Cardiac muscle cell (in vitro differentiated cells and primary cell): Measurements from ENCODE around the gene ZCCHC7. TPM values are rescaled to one million over a fixed set of nuclear protein-coding genes. Genes with fewer than 3 reads are reported as not detected.
A peak's percentile ranks its signal among the peaks of the same experiment; 100 is the strongest.

ENCODE experiments used
- DNase-seq, 2 donors: peaks; one replicate each; pipeline versions ENCODE4 v3.0.0 to v3.0.0-alpha.2; 2010 to 2017; ENCODE audit warnings: low read depth in 1 of 2, low spot score in 1 of 2
- H3K27ac ChIP-seq: fragments of 200-600 bp; sonication (generic); 2 replicates; pipeline ENCODE4 v1.5.1; 2016
- H3K27me3 ChIP-seq: fragments of 200-600 bp; sonication (generic); 2 replicates; pipeline ENCODE4 v1.6.0; 2016; ENCODE audit warnings: control low read depth
- H3K36me3 ChIP-seq: fragments of 200-600 bp; sonication (generic); 2 replicates; pipeline ENCODE4 v1.5.1; 2016; ENCODE audit warnings: control low read depth
- H3K4me1 ChIP-seq: fragments of 200-600 bp; sonication (generic); 2 replicates; pipeline ENCODE4 v1.8.1; 2017; ENCODE audit warnings: low read depth, mild to moderate bottlenecking, mixed run types
- H3K4me3 ChIP-seq: fragments of 200-600 bp; sonication (generic); 2 replicates; pipeline ENCODE4 v1.5.1; 2016; ENCODE audit warnings: mild to moderate bottlenecking
- H3K9me3 ChIP-seq: fragments of 200-600 bp; sonication (generic); 2 replicates; pipeline ENCODE4 v1.5.1; 2017; ENCODE audit warnings: low read depth, mild to moderate bottlenecking, control low read depth
- CTCF ChIP-seq: IDR thresholded peaks from 2 replicates; pipeline ENCODE4 v1.5.1; 2012; ENCODE audit warnings: low read depth, mild to moderate bottlenecking, low read length
- polyA plus RNA-seq: library from polyadenylated mRNA; unstranded; fragments of >200 nt; fragmentation: Nextera tagmentation; extraction: Ambion mirVana; gene quantifications from 2 replicates; pipeline ENCODE4 v1.2.1, GENCODE V29; 2016
- total RNA-seq: library from RNA; depleted of rRNA; stranded (reverse); fragments of >200 nt; gene quantifications from 2 replicates; pipeline ENCODE4 v1.2.3, GENCODE V29; 2016

The ZCCHC7 gene
- total and polyA plus RNA-seq, 2 experiments from 2014 or later, result 15.0 to 18.8 TPM

- H3K27ac ChIP-seq, result no peak overlapping the region
- H3K27me3 ChIP-seq, result no peaks in the 10 kb centered on the region
- no peaks in the 10 kb centered on the region for H3K4me1 ChIP-seq
- H3K4me3 ChIP-seq, result no peak overlapping the region
- DNase-seq, result peak in 1 of 2 donors; percentile 57
- H3K36me3 ChIP-seq, result no peaks in the 10 kb centered on the region
- no peaks in the 10 kb centered on the region for H3K9me3 ChIP-seq
- no peak for TF ChIP-seq CTCF
These were observed 53.9 kb downstream of the ZCCHC7 start for GRCh38 chr9:37174247-37174646.

- TF ChIP-seq CTCF, result no peak
- Histone ChIP-seq H3K4me1 (no peaks in the 10 kb centered on the region), H3K4me3 (no peak overlapping the region), H3K36me3 (no peaks in the 10 kb centered on the region), H3K9me3 (no peaks in the 10 kb centered on the region), H3K27me3 (no peaks in the 10 kb centered on the region), H3K27ac (no peak overlapping the region)
- DNase-seq, result no peak
These were observed 58.4 kb downstream of the ZCCHC7 start for GRCh38 chr9:37178742-37179141.

- no peak for DNase-seq
- H3K9me3 ChIP-seq, result no peaks in the 10 kb centered on the region
- H3K4me3 ChIP-seq, result no peak overlapping the region
- H3K36me3 ChIP-seq, result no peaks in the 10 kb centered on the region
- H3K27me3 ChIP-seq, result no peaks in the 10 kb centered on the region
- no peak overlapping the region for H3K27ac ChIP-seq
- TF ChIP-seq CTCF, result no peak
- no peaks in the 10 kb centered on the region for H3K4me1 ChIP-seq
These were observed 59.2 kb downstream of the ZCCHC7 start for GRCh38 chr9:37179576-37179975.

GRCh38 chr9:37180138-37180537, 59.8 kb downstream of the ZCCHC7 start:
- no peaks in the 10 kb centered on the region for H3K36me3 ChIP-seq
- DNase-seq, result no peak
- no peaks in the 10 kb centered on the region for H3K27me3 ChIP-seq
- TF ChIP-seq CTCF, result no peak
- no peaks in the 10 kb centered on the region for H3K4me1 ChIP-seq
- no peak overlapping the region for H3K27ac ChIP-seq
- no peaks in the 10 kb centered on the region for H3K9me3 ChIP-seq
- no peak overlapping the region for H3K4me3 ChIP-seq

GRCh38 chr9:37182718-37183117, 62.3 kb downstream of the ZCCHC7 start:
- TF ChIP-seq CTCF, result no peak
- no peak overlapping the region for H3K27ac ChIP-seq
- H3K9me3 ChIP-seq, result no peaks in the 10 kb centered on the region
- DNase-seq, result no peak
- H3K27me3 ChIP-seq, result no peaks in the 10 kb centered on the region
- no peaks in the 10 kb centered on the region for H3K36me3 ChIP-seq
- H3K4me1 ChIP-seq, result no peaks in the 10 kb centered on the region
- H3K4me3 ChIP-seq, result no peak overlapping the region
